Naive thymus-derived CD8-positive, alpha-beta T cell (primary cell): Measurements from ENCODE around the gene CBR4. TPM values are rescaled to one million over a fixed set of nuclear protein-coding genes. Genes with fewer than 3 reads are reported as not detected.

Source experiments
- ATAC-seq, 2 donors: fragments of 150-1000 bp; cut with Tn5 transposase in 1 of 2; sonication (Bioruptor Pico), chemical (Tn5 transposase) in 1 of 2; 1 replicate in 1 of 2; 2 replicates in 1 of 2; pipeline ENCODE4 v1.10.0; 2021; ENCODE audit warnings: mild to moderate bottlenecking in 2 of 2, moderate library complexity in 2 of 2
- POLR2A ChIA-PET: fragments of 350-600 bp; sonication (Branson Sonifier 250); formaldehyde crosslinking; loops from one replicate; lab custom pipeline; 2021; ENCODE audit warnings: antibody characterized with exemption; lab: Charles Lee
- DNase-seq, 10 donors: peaks; one replicate each; pipeline versions ENCODE4 v3.0.0 to v3.0.0-alpha.2; 2020 to 2022
- H3K27ac Mint-ChIP-seq, 10 donors: one replicate each; pipeline ENCODE4 v1.8.0; 2020 to 2022; ENCODE audit warnings: mild to moderate bottlenecking in 10 of 10, mixed read lengths in 10 of 10, moderate library complexity in 4 of 10, inconsistent platforms in 1 of 10
- H3K27me3 Mint-ChIP-seq, 5 donors: one replicate each; pipeline ENCODE4 v1.8.0; 2021 to 2022; ENCODE audit warnings: mixed read lengths in 5 of 5
- H3K36me3 Mint-ChIP-seq, 3 donors: one replicate each; pipeline ENCODE4 v1.8.0; 2020 to 2022; ENCODE audit warnings: mixed read lengths in 3 of 3, mild to moderate bottlenecking in 2 of 3, inconsistent platforms in 1 of 3
- H3K4me1 Mint-ChIP-seq, 4 donors: one replicate each; pipeline ENCODE4 v1.8.0; 2021 to 2022; ENCODE audit warnings: mixed read lengths in 4 of 4
- H3K4me3 Mint-ChIP-seq, 10 donors: one replicate each; pipeline ENCODE4 v1.8.0; 2020 to 2022; ENCODE audit warnings: mild to moderate bottlenecking in 10 of 10, mixed read lengths in 10 of 10, moderate library complexity in 6 of 10, inconsistent platforms in 1 of 10
- H3K9me3 Mint-ChIP-seq, 9 donors: one replicate each; pipeline ENCODE4 v1.8.0; 2020 to 2022; ENCODE audit warnings: mixed read lengths in 9 of 9, mild to moderate bottlenecking in 3 of 9, inconsistent platforms in 1 of 9, moderate library complexity in 1 of 9
- polyA plus RNA-seq, 3 donors: library from polyadenylated mRNA; unstranded; fragments of 300-500 nt; fragmentation: Illumina TruSeq; gene quantifications; one replicate each; pipeline ENCODE4 v1.2.3, GENCODE V29; 2021
- total RNA-seq, 8 experiments: library from RNA in 2 of 8; stranded (reverse) in 2 of 8; gene quantifications; one replicate each; pipeline ENCODE4 v1.2.3 and lab custom pipeline; 2021 to 2026

CBR4 gene
- total RNA-seq (10 to 100 TPM; 20.4 to 22.8 TPM), polyA plus RNA-seq (1 to 10 TPM; 4.5 to 5.5 (median 4.9) TPM), total RNA-seq (lab: John Stamatoyannopoulos, UW) (10.8 to 30.2 (median 18.6) reads per million in 6 experiments)

DNA sequence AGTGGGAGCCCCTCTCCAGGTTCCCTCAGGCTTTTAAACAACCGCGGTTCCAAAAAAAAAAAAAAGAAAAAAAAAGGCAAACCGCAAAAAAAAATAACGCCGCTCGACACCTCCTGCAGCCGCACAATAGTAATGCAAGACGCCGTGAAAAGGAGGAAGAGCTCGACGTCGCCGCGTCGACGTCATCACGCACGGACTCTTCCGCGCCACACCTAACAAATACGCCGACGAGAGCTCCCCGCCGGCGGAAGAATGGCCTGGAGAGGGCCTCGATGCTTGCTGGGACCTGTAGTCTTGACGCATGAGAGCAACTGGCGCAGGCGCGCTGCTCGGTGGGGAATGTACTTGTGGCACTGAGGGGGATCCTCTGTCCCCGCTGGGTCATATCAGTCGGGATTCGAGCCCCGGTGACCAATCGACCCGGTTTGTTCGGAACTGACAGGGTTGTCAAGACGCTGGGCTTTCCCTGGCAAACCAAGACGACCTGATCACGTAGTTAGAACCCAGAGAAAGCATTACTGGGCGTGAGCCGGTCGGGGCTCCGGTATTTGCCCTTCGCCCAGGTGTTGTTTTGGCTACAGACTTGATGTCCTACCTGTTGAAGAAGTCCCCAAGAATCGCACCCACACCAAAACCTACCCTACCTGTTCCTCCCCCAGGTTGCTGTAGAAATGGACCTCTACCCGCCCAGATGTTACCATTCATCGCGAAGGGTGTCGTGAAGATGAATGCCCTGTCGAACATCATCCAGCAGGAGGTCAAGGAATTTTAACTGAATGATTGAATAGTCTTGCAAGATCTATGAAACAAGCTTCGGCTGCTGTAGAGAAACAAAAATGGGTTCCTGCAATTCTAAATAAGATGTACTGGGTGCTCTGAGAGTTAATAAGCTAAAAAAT lies at the start of gene CBR4:
Gene CBR4, minus strand, starts transcription at position 131 of the 899 bp plus-strand sequence. CDS start 166 bp downstream, outside the sequence.
- DNase-seq (peak; percentile 87 to 99 (median 95)), ATAC-seq (peak; percentile 94 to 97)
- H3K4me1 Mint-ChIP-seq = peaks cover 16 to 46% (median 33%) of the 10 kb centered on the region in 4 donors
- peak within 1 kb of the TSS; percentile 89 to 98 (median 96) for H3K4me3 Mint-ChIP-seq
- H3K27ac Mint-ChIP-seq = peak within 1 kb of the TSS; percentile 93 to 99 (median 96)
- H3K27me3 Mint-ChIP-seq = peaks cover 0 to 4% (median 2%) of the 10 kb centered on the region in 5 donors
- POLR2A ChIA-PET = interaction anchor here (0.7 to 2.3 kb wide), 17 partner anchors 9 to 1083 kb away, joined by 3 to 15 read pairs (median 4); partner anchors contain the start of genes CLCN3, DDX60, DDX60L and NEK1
- peaks cover 0 to 12% (median 0%) of the 10 kb centered on the region in 3 donors for H3K36me3 Mint-ChIP-seq
- no peaks in the 10 kb centered on the region for H3K9me3 Mint-ChIP-seq

- no peaks in the 10 kb centered on the region for H3K9me3 Mint-ChIP-seq
- H3K27ac Mint-ChIP-seq = peak overlapping the region in 2 of 10 donors; percentile 21 to 37
- ATAC-seq (no peak), DNase-seq (no peak)
- POLR2A ChIA-PET = no interaction called here
- no peak overlapping the region for H3K4me3 Mint-ChIP-seq
- H3K36me3 Mint-ChIP-seq = no peaks in the 10 kb centered on the region
- no peaks in the 10 kb centered on the region for H3K4me1 Mint-ChIP-seq
- H3K27me3 Mint-ChIP-seq = peaks cover 0 to 10% (median 0%) of the 10 kb centered on the region in 5 donors
Measured at GRCh38 chr4:169059306-169060211, 49.5 kb upstream of the CBR4 start.

- H3K27me3 Mint-ChIP-seq = peaks cover 0 to 12% (median 2%) of the 10 kb centered on the region in 5 donors
- no peaks in the 10 kb centered on the region for H3K36me3 Mint-ChIP-seq
- ATAC-seq (no peak), DNase-seq (no peak)
- H3K4me1 Mint-ChIP-seq = no peaks in the 10 kb centered on the region
- H3K4me3 Mint-ChIP-seq = no peak overlapping the region
- H3K9me3 Mint-ChIP-seq = no peaks in the 10 kb centered on the region
- POLR2A ChIA-PET = no interaction called here
- no peak overlapping the region for H3K27ac Mint-ChIP-seq
Measured at GRCh38 chr4:169058312-169058711, 48.3 kb upstream of the CBR4 start.

DNA sequence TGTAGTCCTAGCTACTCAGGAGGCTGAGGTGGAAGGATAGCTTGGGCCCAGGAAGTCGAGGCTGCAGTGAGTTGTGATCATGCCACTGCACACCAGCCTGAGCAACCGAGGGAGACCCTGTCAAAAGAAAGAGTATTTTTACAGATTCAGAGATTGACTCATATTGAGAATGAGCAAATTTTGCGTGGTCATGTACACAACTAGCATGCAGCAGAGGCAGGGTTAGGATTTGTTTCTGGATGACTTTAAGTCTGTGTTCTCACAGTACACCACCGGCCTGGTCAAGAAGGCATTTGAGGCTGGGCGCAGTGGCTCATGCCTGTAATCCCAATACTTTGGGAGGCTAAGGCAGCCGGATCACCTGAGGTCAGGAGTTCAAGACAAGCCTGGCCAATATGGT lies 44.8 kb upstream of the CBR4 start:
- DNase-seq (no peak), ATAC-seq (no peak)
- POLR2A ChIA-PET = no interaction called here
- Mint-ChIP-seq H3K9me3 (no peaks in the 10 kb centered on the region), H3K4me3 (no peak overlapping the region), H3K4me1 (no peaks in the 10 kb centered on the region), H3K27ac (no peak overlapping the region), H3K27me3 (peaks cover 0 to 15% (median 2%) of the 10 kb centered on the region in 5 donors), H3K36me3 (no peaks in the 10 kb centered on the region)

DNA sequence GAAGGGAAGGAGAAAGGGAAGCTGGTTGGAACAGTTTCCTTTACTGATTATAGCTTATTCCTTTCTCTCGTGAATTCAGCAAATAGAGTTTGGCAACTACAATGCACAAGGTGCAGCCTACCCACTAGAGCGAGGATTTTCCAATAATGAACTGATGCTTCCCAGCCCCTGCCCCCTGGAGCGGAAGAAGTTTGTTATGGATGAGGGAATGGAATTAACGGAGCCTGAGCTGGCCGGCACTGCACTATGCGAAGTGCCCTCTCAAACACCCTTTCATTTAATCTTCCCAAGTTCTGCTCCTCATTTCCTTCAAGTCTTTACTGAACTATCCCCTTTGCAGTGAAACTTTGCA lies 42.5 kb upstream of the CBR4 start:
- Mint-ChIP-seq H3K9me3 (no peaks in the 10 kb centered on the region), H3K27me3 (peaks cover 0 to 12% (median 2%) of the 10 kb centered on the region in 5 donors), H3K4me3 (no peak overlapping the region), H3K27ac (no peak overlapping the region), H3K36me3 (no peaks in the 10 kb centered on the region), H3K4me1 (no peaks in the 10 kb centered on the region)
- DNase-seq (no peak), ATAC-seq (no peak)
- POLR2A ChIA-PET = no interaction called here

DNA sequence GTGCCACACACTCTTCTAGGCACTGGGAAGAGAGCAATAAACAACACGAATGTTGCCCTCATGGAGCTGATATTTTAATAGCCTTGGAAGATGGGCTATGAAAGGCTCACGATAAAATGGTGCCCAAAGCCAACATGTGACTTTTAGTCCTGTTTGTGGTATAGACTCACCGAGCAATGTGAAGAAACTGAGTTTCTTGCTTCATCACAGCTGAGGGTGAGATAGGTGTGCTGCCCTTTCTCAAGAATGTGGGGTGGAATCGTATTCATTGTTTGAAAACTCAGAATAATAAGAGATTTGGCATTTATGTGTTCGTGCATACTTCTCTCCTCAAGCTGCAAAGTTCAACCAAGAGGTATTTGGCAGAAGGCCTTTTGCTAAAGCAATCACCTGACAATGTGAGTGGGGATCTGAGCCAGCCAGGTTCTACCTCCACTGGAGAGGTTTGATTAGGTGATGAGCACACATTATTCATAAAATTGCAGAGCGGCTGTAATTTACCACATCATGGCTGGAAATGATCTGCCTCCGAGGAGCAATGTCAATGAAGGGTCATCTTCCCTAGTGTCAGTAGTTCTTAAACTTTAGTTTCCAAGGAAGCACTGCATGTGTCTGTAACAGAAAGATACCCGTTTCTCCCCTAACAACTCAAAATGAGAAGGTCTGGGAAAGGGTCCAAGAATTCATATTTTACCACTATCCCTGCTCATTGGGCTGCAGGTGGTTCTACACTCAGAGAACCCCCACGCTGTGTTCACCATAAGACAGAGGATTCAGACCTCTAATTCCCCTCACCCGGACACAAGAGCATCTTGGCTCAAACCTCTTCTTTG lies 41.9 kb upstream of the CBR4 start:
- no peak for DNase-seq
- H3K36me3 Mint-ChIP-seq = no peaks in the 10 kb centered on the region

GRCh38 chr4:169050881-169051760 lies 41.1 kb upstream of the CBR4 start:
- H3K4me3 Mint-ChIP-seq = no peak overlapping the region
- no peak overlapping the region for H3K27ac Mint-ChIP-seq
- H3K27me3 Mint-ChIP-seq = peaks cover 0 to 8% (median 0%) of the 10 kb centered on the region in 5 donors
- H3K9me3 Mint-ChIP-seq = no peaks in the 10 kb centered on the region
- no peaks in the 10 kb centered on the region for H3K36me3 Mint-ChIP-seq
- no peaks in the 10 kb centered on the region for H3K4me1 Mint-ChIP-seq
- DNase-seq (no peak), ATAC-seq (no peak)
- POLR2A ChIA-PET = no interaction called here

More for the DNA sequence above, 41.9 kb upstream of the CBR4 start:
- Mint-ChIP-seq H3K27ac (no peak overlapping the region), H3K9me3 (no peaks in the 10 kb centered on the region), H3K4me3 (no peak overlapping the region), H3K27me3 (peaks cover 0 to 12% (median 2%) of the 10 kb centered on the region in 5 donors), H3K4me1 (no peaks in the 10 kb centered on the region)
- no peak for ATAC-seq
- POLR2A ChIA-PET = no interaction called here

- POLR2A ChIA-PET = no interaction called here
- DNase-seq (no peak), ATAC-seq (no peak)
- Mint-ChIP-seq H3K27ac (no peak overlapping the region), H3K36me3 (no peaks in the 10 kb centered on the region), H3K4me1 (no peaks in the 10 kb centered on the region), H3K9me3 (no peaks in the 10 kb centered on the region), H3K27me3 (peaks cover 0 to 5% (median 0%) of the 10 kb centered on the region in 5 donors), H3K4me3 (no peak overlapping the region)
Measured at GRCh38 chr4:169050284-169050683, 40.2 kb upstream of the CBR4 start.

- DNase-seq (no peak), ATAC-seq (no peak)
- Mint-ChIP-seq H3K4me1 (no peaks in the 10 kb centered on the region), H3K4me3 (no peak overlapping the region), H3K27ac (no peak overlapping the region), H3K27me3 (peaks cover 0 to 5% (median 0%) of the 10 kb centered on the region in 5 donors), H3K36me3 (no peaks in the 10 kb centered on the region), H3K9me3 (no peaks in the 10 kb centered on the region)
- POLR2A ChIA-PET = no interaction called here
Measured at GRCh38 chr4:169048868-169049414, 38.9 kb upstream of the CBR4 start.

GRCh38 chr4:169047956-169048355 lies 37.9 kb upstream of the CBR4 start:
- H3K36me3 Mint-ChIP-seq = no peaks in the 10 kb centered on the region
- H3K27me3 Mint-ChIP-seq = no peaks in the 10 kb centered on the region
- no peaks in the 10 kb centered on the region for H3K4me1 Mint-ChIP-seq
- no peak overlapping the region for H3K4me3 Mint-ChIP-seq
- no peak for DNase-seq
- H3K9me3 Mint-ChIP-seq = no peaks in the 10 kb centered on the region
- POLR2A ChIA-PET = no interaction called here
- ATAC-seq = no peak
- H3K27ac Mint-ChIP-seq = no peak overlapping the region
